Calu3 (cell line): ENCODE measurements around the gene CAPN10. TPM values are rescaled to one million over a fixed set of nuclear protein-coding genes. Genes with fewer than 3 reads are reported as not detected.

Experiments used
- BruUV-seq: library from RNA; stranded (reverse); fragments of 400-500 nt; replicated peaks from 2 replicates; lab custom pipeline; 2021; lab: Mats Ljungman, UMichigan
- CTCF ChIA-PET: fragments of 300-600 bp; sonication (Branson Sonifier 250); formaldehyde crosslinking; loops from one replicate; lab custom pipeline; 2022; ENCODE audit warnings: antibody characterized with exemption; lab: Charles Lee
- DNase-seq: peaks from one replicate; pipeline ENCODE4 v3.0.0; 2022
- H3K27ac Mint-ChIP-seq: one replicate; pipeline ENCODE4 v1.8.0; 2022; ENCODE audit warnings: mixed read lengths; ENCODE audit not compliant: unreplicated experiment
- H3K27me3 Mint-ChIP-seq: one replicate; pipeline ENCODE4 v1.8.0; 2022; ENCODE audit warnings: mixed read lengths; ENCODE audit not compliant: unreplicated experiment
- H3K36me3 Mint-ChIP-seq: one replicate; pipeline ENCODE4 v1.8.0; 2022; ENCODE audit warnings: mild to moderate bottlenecking, moderate library complexity, mixed read lengths; ENCODE audit not compliant: insufficient read depth, unreplicated experiment
- H3K4me1 Mint-ChIP-seq: one replicate; pipeline ENCODE4 v1.8.0; 2022; ENCODE audit warnings: mild to moderate bottlenecking, low read depth, mixed read lengths; ENCODE audit not compliant: unreplicated experiment
- H3K4me3 Mint-ChIP-seq: one replicate; pipeline ENCODE4 v1.8.0; 2022; ENCODE audit warnings: mild to moderate bottlenecking, low read depth, moderate library complexity, mixed read lengths; ENCODE audit not compliant: unreplicated experiment
- H3K9me3 Mint-ChIP-seq: one replicate; pipeline ENCODE4 v1.8.0; 2022; ENCODE audit warnings: low read depth, mixed read lengths; ENCODE audit not compliant: unreplicated experiment
- CTCF ChIP-seq: fragments of 200-600 bp; IDR thresholded peaks from one replicate; pipeline ENCODE4 v1.8.0; 2022; ENCODE audit warnings: antibody characterized with exemption; ENCODE audit not compliant: unreplicated experiment
- intact Hi-C: fragments of 100-400 bp; cut with micrococcal nuclease; formaldehyde crosslinking; loops from one replicate; pipeline ENCODE4 v1.10.0; 2022; ENCODE audit not compliant: unreplicated experiment
- total RNA-seq: library from RNA; stranded (reverse); gene quantifications from 2 replicates; pipeline ENCODE4 v1.2.3, GENCODE V29; 2022

Gene CAPN10
- total RNA-seq, 1 experiment from 2014 or later = 49.3 TPM

DNA sequence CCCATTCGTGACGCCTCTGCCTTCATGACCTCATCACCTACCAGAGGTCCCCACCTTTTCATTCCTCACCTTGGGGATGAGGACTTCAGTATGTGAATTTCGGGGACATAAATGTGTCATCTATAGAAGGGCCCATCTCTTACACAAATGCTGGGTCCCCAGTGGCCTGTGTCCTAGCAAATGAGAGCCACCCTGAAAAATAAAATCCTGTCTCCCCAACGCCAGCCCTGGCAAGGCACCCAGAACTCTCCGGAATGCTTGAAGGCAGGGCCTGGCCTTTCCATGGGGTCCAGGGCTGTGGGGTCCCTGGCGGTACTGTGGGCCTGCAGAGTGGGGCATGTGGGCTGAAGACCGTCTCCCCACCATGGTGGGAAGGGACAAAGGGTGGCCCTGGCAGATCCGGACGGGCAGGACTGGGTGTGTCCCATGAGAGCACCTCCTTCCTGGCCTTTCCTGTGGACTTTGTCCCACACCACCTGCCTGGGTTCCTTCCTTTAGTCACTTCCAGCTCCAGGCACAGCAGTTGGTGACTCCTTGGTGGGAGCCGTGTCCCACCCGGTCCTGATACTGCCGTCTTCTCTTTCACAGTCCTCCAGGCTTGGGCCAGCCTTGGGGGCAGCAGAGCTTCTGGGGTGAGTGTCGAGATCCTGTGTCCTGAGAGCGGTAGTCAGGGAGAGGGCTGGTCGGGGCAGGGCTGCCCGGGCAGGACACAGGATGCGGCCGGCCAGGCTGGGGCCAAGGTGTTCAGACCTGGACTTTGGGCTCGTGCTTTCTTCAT, 18.6 kb downstream of the CAPN10 start:
- no peak for TF ChIP-seq CTCF
- BruUV-seq = no TSS peak
- intact Hi-C loops = loop anchor here (10.0 kb wide), 1 partner anchor 100 kb away; no protein-coding TSS in a partner anchor
- H3K4me1 Mint-ChIP-seq = peaks cover 46% of the 10 kb centered on the region
- peak overlapping the region; percentile 75 for H3K27ac Mint-ChIP-seq
- H3K4me3 Mint-ChIP-seq = peak overlapping the region; percentile 70
- CTCF ChIA-PET = interaction anchor here (0.8 to 3.0 kb wide), 7 partner anchors 16 to 135 kb away, joined by 3 to 10 read pairs (median 5); partner anchors contain the start of gene CAPN10
- H3K36me3 Mint-ChIP-seq = peaks cover 28% of the 10 kb centered on the region
- DNase-seq = peak; percentile 73
- no peaks in the 10 kb centered on the region for H3K9me3 Mint-ChIP-seq
- no peaks in the 10 kb centered on the region for H3K27me3 Mint-ChIP-seq

DNA sequence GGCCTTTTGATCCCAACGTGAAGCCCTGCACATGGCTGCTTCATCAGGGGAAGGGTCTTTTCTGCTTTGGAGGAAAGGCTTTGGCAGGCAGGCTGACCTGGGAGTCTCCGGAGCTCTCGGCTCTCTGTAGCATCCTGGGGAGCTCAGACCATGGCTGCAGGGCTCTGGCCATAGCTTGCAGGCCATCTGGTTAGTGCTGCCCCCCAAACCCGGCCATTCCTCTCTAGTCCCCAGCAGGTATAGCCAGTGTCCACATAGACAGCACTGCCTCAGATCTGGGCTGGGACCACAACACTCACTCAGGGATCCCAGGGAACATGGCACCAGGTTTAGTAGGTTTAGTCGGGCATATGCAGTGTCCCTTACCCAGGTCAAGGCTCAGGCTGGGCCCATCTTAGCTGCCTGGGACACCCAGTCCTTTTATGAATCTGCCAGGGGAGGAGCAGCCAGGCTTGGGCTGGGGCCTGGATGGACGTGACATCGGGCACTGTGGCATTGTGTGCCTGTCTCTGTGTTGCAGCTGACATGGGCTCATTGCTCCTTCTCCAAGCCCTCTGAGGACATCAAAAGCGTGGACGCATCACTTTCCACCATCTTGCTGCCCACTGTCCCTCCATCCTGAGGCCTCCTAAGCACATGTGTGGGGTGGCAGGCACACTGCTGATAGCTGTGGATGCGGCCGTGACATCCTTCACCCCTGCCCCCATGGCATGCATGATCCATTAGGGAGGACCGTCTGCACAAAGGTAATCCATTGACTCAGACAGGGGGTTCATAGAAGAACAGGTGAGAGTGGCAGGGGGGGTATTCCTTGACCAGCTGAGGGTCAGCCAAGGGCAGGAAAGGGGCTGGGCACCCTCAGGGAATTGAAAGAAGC, 19.6 kb downstream of the CAPN10 start:
- Mint-ChIP-seq H3K9me3 (no peaks in the 10 kb centered on the region), H3K4me3 (peak overlapping the region; percentile 70), H3K27ac (peak overlapping the region; percentile 75), H3K4me1 (peaks cover 46% of the 10 kb centered on the region), H3K36me3 (peaks cover 28% of the 10 kb centered on the region), H3K27me3 (no peaks in the 10 kb centered on the region)
- CTCF ChIA-PET = interaction anchor here (1.4 to 3.0 kb wide), 2 partner anchors 17 to 26 kb away, joined by 3 to 10 read pairs; no protein-coding TSS in a partner anchor
- no peak for TF ChIP-seq CTCF
- intact Hi-C loops = loop anchor here (10.0 kb wide), 1 partner anchor 99 kb away; no protein-coding TSS in a partner anchor
- BruUV-seq = no TSS peak
- DNase-seq = no peak

DNA sequence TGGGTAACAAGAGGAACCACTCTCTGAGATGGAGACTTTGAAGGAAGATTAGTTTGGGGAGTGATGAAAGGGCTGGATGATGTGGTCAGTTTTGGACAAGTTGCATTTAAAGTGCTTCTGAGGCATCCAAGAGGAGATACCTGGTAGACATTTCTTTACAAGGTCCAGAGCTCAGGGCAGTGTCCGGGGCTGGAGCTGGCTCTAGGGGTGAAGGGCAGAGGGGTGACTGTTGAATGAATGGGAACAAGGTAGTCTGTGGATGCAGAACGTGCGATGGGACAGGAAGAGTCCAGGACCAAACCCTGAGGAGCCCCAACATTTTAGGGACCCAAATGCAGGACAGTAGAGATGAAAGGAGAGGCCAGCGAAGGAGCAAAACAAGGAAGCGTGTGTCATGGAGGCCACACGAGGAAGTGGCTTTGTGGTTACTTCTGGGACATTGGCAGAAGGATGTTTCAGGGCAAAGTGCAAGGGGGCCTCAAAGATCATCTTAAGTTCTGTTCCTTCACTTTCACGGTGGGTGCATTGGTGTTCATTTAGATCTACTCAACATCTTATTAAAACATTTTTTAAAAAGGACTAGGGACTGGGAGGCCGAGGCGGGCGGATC, 25.2 kb downstream of the CAPN10 start:
- Mint-ChIP-seq H3K27ac (no peak overlapping the region), H3K4me3 (no peak overlapping the region), H3K27me3 (no peaks in the 10 kb centered on the region), H3K9me3 (no peaks in the 10 kb centered on the region), H3K36me3 (peaks cover 9% of the 10 kb centered on the region), H3K4me1 (peaks cover 26% of the 10 kb centered on the region)
- TF ChIP-seq CTCF = no peak
- intact Hi-C loops = no loop called here
- no peak for DNase-seq
- BruUV-seq = no TSS peak
- CTCF ChIA-PET = no interaction called here

DNA sequence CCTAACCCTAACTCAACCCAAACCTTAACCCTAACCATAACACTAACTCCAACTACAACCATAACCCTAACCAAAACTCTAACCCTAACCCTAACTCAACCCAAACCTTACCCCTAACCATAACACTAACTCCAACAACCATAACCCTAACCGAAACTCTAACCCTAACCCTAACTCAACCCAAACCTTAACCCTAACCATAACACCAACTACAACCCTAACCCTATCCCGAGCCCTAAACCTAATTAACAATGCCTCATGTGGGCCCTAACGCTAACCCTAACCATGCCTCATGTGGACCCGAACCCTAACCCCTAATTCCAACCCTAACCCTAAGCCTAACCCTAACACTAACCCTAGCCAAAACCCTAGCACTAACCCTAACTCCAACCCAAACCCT, 27.2 kb downstream of the CAPN10 start:
- Mint-ChIP-seq H3K9me3 (peaks cover 5% of the 10 kb centered on the region), H3K27ac (no peak overlapping the region), H3K4me1 (peaks cover 7% of the 10 kb centered on the region), H3K27me3 (no peaks in the 10 kb centered on the region), H3K36me3 (peaks cover 20% of the 10 kb centered on the region), H3K4me3 (no peak overlapping the region)
- TF ChIP-seq CTCF = no peak
- intact Hi-C loops = no loop called here
- CTCF ChIA-PET = no interaction called here
- BruUV-seq = no TSS peak
- no peak for DNase-seq
